Endodermal cell (in vitro differentiated cells): ENCODE measurements around the gene EPHB1. TPM values are rescaled to one million over a fixed set of nuclear protein-coding genes. Genes with fewer than 3 reads are reported as not detected.

Experiments
- DNase-seq: peaks from one replicate; pipeline ENCODE4 v3.0.0-alpha.2; 2017
- H3K27ac ChIP-seq: 2 replicates; pipeline ENCODE4 v1.5.1; 2013; ENCODE audit warnings: mild to moderate bottlenecking, low read depth, low read length, moderate library complexity
- H3K27me3 ChIP-seq: 2 replicates; pipeline ENCODE4 v1.6.1; 2013; ENCODE audit warnings: mild to moderate bottlenecking, low read length, moderate library complexity; ENCODE audit not compliant: insufficient read depth, control insufficient read depth, poor library complexity, severe bottlenecking
- H3K36me3 ChIP-seq: 2 replicates; pipeline ENCODE4 v1.7.0; 2013; ENCODE audit warnings: mild to moderate bottlenecking, low read length, moderate library complexity; ENCODE audit not compliant: control insufficient read depth, insufficient read depth
- H3K4me1 ChIP-seq: one replicate; pipeline ENCODE4 v1.7.0; 2013; ENCODE audit warnings: low read length; ENCODE audit not compliant: control insufficient read depth, insufficient read depth
- H3K4me3 ChIP-seq: 2 replicates; pipeline ENCODE4 v1.5.1; 2013; ENCODE audit warnings: mild to moderate bottlenecking, low read length, moderate library complexity
- H3K9ac ChIP-seq: 2 replicates; pipeline ENCODE4 v1.6.1; 2013; ENCODE audit warnings: mild to moderate bottlenecking, low read length, moderate library complexity; ENCODE audit not compliant: poor library complexity, severe bottlenecking; ENCODE audit errors: extremely low read depth
- H3K9me3 ChIP-seq: 2 replicates; pipeline ENCODE4 v1.6.1; 2013; ENCODE audit warnings: mild to moderate bottlenecking, low read length, moderate library complexity; ENCODE audit not compliant: control insufficient read depth
- H3K27ac Mint-ChIP-seq: 2 replicates; pipeline ENCODE4 v1.8.0; 2020; ENCODE audit warnings: mixed read lengths
- H3K27me3 Mint-ChIP-seq: 2 replicates; pipeline ENCODE4 v1.8.0; 2021; ENCODE audit warnings: mild to moderate bottlenecking, mixed read lengths; ENCODE audit not compliant: insufficient read depth
- H3K36me3 Mint-ChIP-seq: 2 replicates; pipeline ENCODE4 v1.8.0; 2020; ENCODE audit warnings: low read depth, mixed read lengths
- H3K4me1 Mint-ChIP-seq: 2 replicates; pipeline ENCODE4 v1.8.0; 2020; ENCODE audit warnings: mixed read lengths
- H3K4me3 Mint-ChIP-seq: 2 replicates; pipeline ENCODE4 v1.8.0; 2020; ENCODE audit warnings: mild to moderate bottlenecking, moderate library complexity, mixed read lengths
- H3K9me3 Mint-ChIP-seq: 2 replicates; pipeline ENCODE4 v1.8.0; 2020; ENCODE audit warnings: mild to moderate bottlenecking, mixed read lengths
- CTCF ChIP-seq: fragments of 200-600 bp; sonication (generic); conservative IDR thresholded peaks from 2 replicates; pipeline ENCODE4 v1.5.0; 2021; ENCODE audit warnings: antibody characterized with exemption, mild to moderate bottlenecking
- WGBS, 2 experiments: methylation state at CpG; one replicate each; pipeline versions ENCODE4 v1.1.5 to v1.1.7; 2013; ENCODE audit warnings: missing lambda C conversion rate in 2 of 2, mixed read lengths in 1 of 2; ENCODE audit not compliant: insufficient coverage in 1 of 2, insufficient read length in 1 of 2; 5-methylcytosine and 5-hydroxymethylcytosine counted together
- total RNA-seq, 2 donors: library from RNA; stranded (reverse); fragmentation: NEBNext Ultra II Directional in 1 of 2; extraction: Animal tissue kit (Norgen Biotek cat#: 25700) in 1 of 2; gene quantifications; 2 replicates in 1 of 2; 3 replicates in 1 of 2; pipeline ENCODE4 v1.2.1, GENCODE V29; 2021

The EPHB1 gene
- total RNA-seq, 2 donors from 2014 or later: 2.9 to 3.6 TPM

DNA sequence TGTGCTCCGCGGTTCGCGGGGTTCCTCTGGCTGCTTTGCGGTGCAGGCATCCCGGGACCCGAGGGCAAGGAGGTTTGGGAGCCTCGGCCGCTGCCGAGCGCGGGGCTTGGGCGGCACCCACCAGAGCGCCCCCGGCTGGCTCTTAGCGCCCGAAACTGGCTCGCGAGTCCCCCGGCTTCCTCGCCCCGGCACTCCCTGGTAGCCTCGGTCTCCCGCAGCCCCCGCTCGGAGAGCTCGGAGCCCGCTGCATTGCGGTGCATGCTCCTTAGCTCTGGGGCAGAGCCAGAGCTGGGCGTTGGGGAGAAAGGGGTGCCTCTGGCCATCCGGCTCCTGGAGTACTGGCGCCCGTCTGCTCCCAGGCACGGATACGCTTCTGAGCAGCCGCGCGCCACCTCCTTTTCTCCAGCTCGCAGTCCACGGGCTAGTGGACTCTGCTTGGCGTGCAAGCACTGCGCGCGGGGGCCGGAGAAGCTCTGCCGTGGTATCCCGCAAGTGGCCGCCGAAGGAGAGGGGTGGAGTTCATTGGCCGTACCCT, 753 bp downstream of the EPHB1 start:
- peaks cover 90% of the 10 kb centered on the region for H3K27me3 Mint-ChIP-seq
- Histone ChIP-seq H3K27ac (no peak overlapping the region), H3K4me3 (peak overlapping the region; percentile 81), H3K36me3 (no peaks in the 10 kb centered on the region), H3K9ac (no peak overlapping the region), H3K27me3 (peaks cover 97% of the 10 kb centered on the region), H3K9me3 (no peaks in the 10 kb centered on the region), H3K4me1 (no peaks in the 10 kb centered on the region)
- no peaks in the 10 kb centered on the region for H3K36me3 Mint-ChIP-seq
- no peaks in the 10 kb centered on the region for H3K9me3 Mint-ChIP-seq
- peak overlapping the region; percentile 78 for H3K4me3 Mint-ChIP-seq
- 0 to 1% methylated on average over 6 to 50 of the region's 50 CpGs for WGBS, 2 experiments
- no peak overlapping the region for H3K27ac Mint-ChIP-seq
- peaks cover 11% of the 10 kb centered on the region for H3K4me1 Mint-ChIP-seq
- peak; percentile 35 for TF ChIP-seq CTCF
- peak; percentile 86 for DNase-seq

GRCh38 chr3:134796281-134797056, 1.4 kb downstream of the EPHB1 start:
- H3K9me3 Mint-ChIP-seq: no peaks in the 10 kb centered on the region
- peak overlapping the region; percentile 81 for H3K4me3 ChIP-seq
- H3K9ac ChIP-seq: no peak overlapping the region
- no peak overlapping the region for H3K27ac Mint-ChIP-seq
- H3K36me3 Mint-ChIP-seq: no peaks in the 10 kb centered on the region
- TF ChIP-seq CTCF: no peak
- no peaks in the 10 kb centered on the region for H3K36me3 ChIP-seq
- peak; percentile 82 for DNase-seq
- H3K4me1 ChIP-seq: no peaks in the 10 kb centered on the region
- WGBS, 2 experiments: 1 to 3% methylated on average over 11 to 61 of the region's 61 CpGs
- no peaks in the 10 kb centered on the region for H3K9me3 ChIP-seq
- H3K27me3 ChIP-seq: peaks cover 97% of the 10 kb centered on the region
- no peak overlapping the region for H3K27ac ChIP-seq
- H3K4me3 Mint-ChIP-seq: peak overlapping the region; percentile 78
- peaks cover 92% of the 10 kb centered on the region for H3K27me3 Mint-ChIP-seq
- H3K4me1 Mint-ChIP-seq: peaks cover 11% of the 10 kb centered on the region

DNA sequence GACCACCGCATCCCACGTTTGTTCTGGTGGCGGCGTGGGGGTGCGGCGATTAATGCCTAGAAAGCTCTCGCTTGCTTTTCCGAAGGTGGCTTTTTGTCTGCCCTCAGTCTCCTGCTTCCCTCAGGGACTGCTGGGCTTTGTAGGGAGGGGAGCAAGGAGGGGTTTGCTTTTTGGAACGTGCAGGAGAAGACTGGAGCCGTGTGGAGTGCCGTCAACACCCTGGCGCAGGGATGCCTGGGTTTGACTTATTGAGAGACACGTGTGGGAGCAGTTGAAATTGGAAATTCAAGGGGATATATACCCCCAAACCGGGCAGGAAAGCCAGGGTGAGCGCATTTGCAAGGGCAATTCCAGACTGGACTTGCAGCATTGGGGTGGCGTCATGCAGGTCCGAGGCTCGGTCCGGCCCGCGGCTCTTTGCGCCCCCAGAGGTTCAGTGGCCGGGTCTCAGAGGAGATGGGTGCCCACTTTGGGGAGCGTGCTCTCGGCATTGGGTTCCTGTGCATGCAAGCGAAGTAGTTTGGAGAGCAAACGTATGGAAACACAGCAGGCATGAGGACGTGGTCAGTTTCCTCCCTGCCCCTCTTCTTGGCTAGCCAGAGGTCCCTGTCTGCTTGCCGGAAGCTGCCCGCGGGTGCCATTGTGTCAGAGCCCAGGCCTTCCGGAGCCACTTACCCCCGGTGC, 2.1 kb downstream of the EPHB1 start:
- peak; percentile 71 for DNase-seq
- no peak overlapping the region for H3K27ac Mint-ChIP-seq
- Histone ChIP-seq H3K4me3 (peak overlapping the region; percentile 81), H3K9ac (no peak overlapping the region), H3K4me1 (no peaks in the 10 kb centered on the region), H3K36me3 (no peaks in the 10 kb centered on the region), H3K27ac (no peak overlapping the region), H3K27me3 (peaks cover 97% of the 10 kb centered on the region), H3K9me3 (no peaks in the 10 kb centered on the region)
- peak overlapping the region; percentile 78 for H3K4me3 Mint-ChIP-seq
- no peaks in the 10 kb centered on the region for H3K36me3 Mint-ChIP-seq
- peaks cover 11% of the 10 kb centered on the region for H3K4me1 Mint-ChIP-seq
- 8 to 15% methylated on average over 20 to 33 of the region's 33 CpGs for WGBS, 2 experiments
- TF ChIP-seq CTCF: no peak
- no peaks in the 10 kb centered on the region for H3K9me3 Mint-ChIP-seq
- peaks cover 89% of the 10 kb centered on the region for H3K27me3 Mint-ChIP-seq
